SK-N-SH (cell line): Measurements from ENCODE around the gene ACP3. TPM values are rescaled to one million over a fixed set of nuclear protein-coding genes. Genes with fewer than 3 reads are reported as not detected.

ENCODE experiments used
- CTCF ChIA-PET: fragments of 300-600, 350-600 bp; formaldehyde crosslinking; extraction: SDS; loops from one replicate; lab custom pipeline; 2021; lab: Yijun Ruan, JAX
- POLR2A ChIA-PET: fragments of 350-600 bp; sonication (Branson Sonifier 250); formaldehyde crosslinking; extraction: SDS; loops from one replicate; lab custom pipeline; 2020; ENCODE audit warnings: antibody characterized with exemption, inconsistent platforms; lab: Yijun Ruan, JAX
- DNase-seq: peaks from one replicate; pipeline ENCODE4 v3.0.0; 2012
- H2AFZ ChIP-seq: fragments of 200-600 bp; sonication (generic); 2 replicates; pipeline ENCODE4 v1.8.1; 2016; ENCODE audit warnings: antibody characterized with exemption, mild to moderate bottlenecking, low read depth
- H3F3A ChIP-seq: fragments of 200-600 bp; sonication (generic); replicated peaks from 2 replicates; pipeline ENCODE3; 2016; ENCODE audit warnings: antibody characterized with exemption, mild to moderate bottlenecking; ENCODE audit not compliant: insufficient read depth
- H3K27ac ChIP-seq, 2 experiments: fragments of 200-500 bp in 1 of 2; fragments of 200-600 bp in 1 of 2; sonication (Bioruptor generic) in 1 of 2; sonication (generic), shearing (Covaris generic) in 1 of 2; 2 replicates each; pipeline versions ENCODE4 v1.5.1 to v1.6.1; 2014 to 2016; ENCODE audit warnings: low read depth in 2 of 2, inconsistent platforms in 1 of 2, low read length in 1 of 2, mild to moderate bottlenecking in 1 of 2, mixed read lengths in 1 of 2
- H3K27me3 ChIP-seq: fragments of 200-600 bp; sonication (generic), shearing (Covaris generic); 2 replicates; pipeline ENCODE4 v1.6.1; 2016; ENCODE audit warnings: mixed run types; ENCODE audit not compliant: insufficient read depth
- H3K36me3 ChIP-seq, 2 experiments: fragments of 200-500 bp in 1 of 2; fragments of 200-600 bp in 1 of 2; sonication (Bioruptor generic) in 1 of 2; sonication (generic) in 1 of 2; replicated peaks in 1 of 2; 2 replicates each; pipeline versions ENCODE3 to v1.5.1; 2014 to 2016; ENCODE audit warnings: low read length in 1 of 2, mild to moderate bottlenecking in 1 of 2; ENCODE audit not compliant: insufficient read depth in 2 of 2, control insufficient read depth in 1 of 2
- H3K4me1 ChIP-seq, 2 experiments: fragments of 200-500 bp in 1 of 2; fragments of 200-600 bp in 1 of 2; sonication (Bioruptor generic) in 1 of 2; sonication (generic), shearing (Covaris generic) in 1 of 2; 2 replicates each; pipeline versions ENCODE4 v1.5.1 to v1.6.1; 2014 to 2016; ENCODE audit warnings: low read depth in 1 of 2, low read length in 1 of 2, mixed run types in 1 of 2; ENCODE audit not compliant: insufficient read depth in 2 of 2, control insufficient read depth in 1 of 2
- H3K4me2 ChIP-seq: fragments of 200-600 bp; sonication (generic), shearing (Covaris generic); 2 replicates; pipeline ENCODE4 v1.6.1; 2017; ENCODE audit warnings: mixed run types
- H3K4me3 ChIP-seq, 2 experiments: fragments of 200-500 bp in 1 of 2; fragments of 200-600 bp in 1 of 2; sonication (Bioruptor generic) in 1 of 2; sonication (generic), shearing (Covaris generic) in 1 of 2; 2 replicates each; pipeline versions ENCODE4 v1.5.1 to v1.8.1; 2014 to 2016; ENCODE audit warnings: low read depth in 2 of 2, inconsistent platforms in 1 of 2, low read length in 1 of 2, mild to moderate bottlenecking in 1 of 2, mixed read lengths in 1 of 2, moderate library complexity in 1 of 2
- H3K79me2 ChIP-seq: fragments of 200-600 bp; sonication (generic); 2 replicates; pipeline ENCODE4 v1.8.1; 2017; ENCODE audit warnings: mild to moderate bottlenecking; ENCODE audit not compliant: insufficient read depth
- H3K9ac ChIP-seq: fragments of 200-600 bp; sonication (generic); 2 replicates; pipeline ENCODE4 v1.6.1; 2017; ENCODE audit warnings: mixed run types
- H3K9me2 ChIP-seq: fragments of 200-600 bp; sonication (generic); 2 replicates; pipeline ENCODE4 v1.6.1; 2017; ENCODE audit warnings: mixed run types
- H3K9me3 ChIP-seq: fragments of 200-600 bp; sonication (generic); 2 replicates; pipeline ENCODE4 v1.6.1; 2017; ENCODE audit warnings: mixed run types, mild to moderate bottlenecking, moderate library complexity
- H4K20me1 ChIP-seq: fragments of 200-600 bp; sonication (generic); 2 replicates; pipeline ENCODE4 v1.6.1; 2017; ENCODE audit warnings: mild to moderate bottlenecking, mixed run types; ENCODE audit not compliant: insufficient read depth
- CHD2 ChIP-seq: fragments of 150-350 bp; IDR thresholded peaks from 2 replicates; pipeline ENCODE4 v1.6.1; 2018; ENCODE audit warnings: low read length; ENCODE audit not compliant: partially characterized antibody
- ELF1 ChIP-seq: IDR thresholded peaks from 2 replicates; pipeline ENCODE4 v1.4.0; 2012
- EP300 ChIP-seq, 2 experiments: IDR thresholded peaks; 2 replicates each; pipeline versions ENCODE4 v1.4.0 to v1.6.1; 2012; ENCODE audit warnings: borderline replicate concordance in 1 of 2, low read depth in 1 of 2, low read length in 1 of 2
- EZH2phosphoT487 ChIP-seq: fragments of 200-600 bp; sonication (generic); IDR thresholded peaks from 2 replicates; pipeline ENCODE4 v1.6.1; 2017; ENCODE audit warnings: low read depth, mixed run types, mild to moderate bottlenecking, antibody characterized with exemption, moderate library complexity, borderline replicate concordance
- FOXJ3 ChIP-seq: sonication (generic); formaldehyde crosslinking; IDR thresholded peaks from 2 replicates; pipeline ENCODE4 v1.5.1; 2020; ENCODE audit warnings: mild to moderate bottlenecking, missing genetic modification reagents
- FOXM1 ChIP-seq: IDR thresholded peaks from 2 replicates; pipeline ENCODE4 v1.4.0; 2012; ENCODE audit warnings: low read depth, mild to moderate bottlenecking
- GABPA ChIP-seq: IDR thresholded peaks from 2 replicates; pipeline ENCODE4 v1.4.0; 2012; ENCODE audit warnings: low read depth, mild to moderate bottlenecking
- GATA2 ChIP-seq: sonication (generic); formaldehyde crosslinking; IDR thresholded peaks from 2 replicates; pipeline ENCODE4 v1.5.0; 2020; ENCODE audit warnings: mild to moderate bottlenecking, missing genetic modification reagents
- JUND ChIP-seq: IDR thresholded peaks from 2 replicates; pipeline ENCODE4 v1.4.0; 2012
- MEF2A ChIP-seq: IDR thresholded peaks from 2 replicates; pipeline ENCODE4 v1.4.0; 2012; ENCODE audit warnings: low read depth, borderline replicate concordance
- NFIC ChIP-seq: IDR thresholded peaks from 2 replicates; pipeline ENCODE4 v1.4.0; 2012; ENCODE audit warnings: borderline replicate concordance
- NRF1 ChIP-seq: IDR thresholded peaks from 2 replicates; pipeline ENCODE4 v1.6.1; 2012; ENCODE audit warnings: low read depth, mild to moderate bottlenecking, low read length
- POLR2AphosphoS5 ChIP-seq: IDR thresholded peaks from 2 replicates; pipeline ENCODE4 v1.6.1; 2012; ENCODE audit warnings: low read depth, low read length
- RFX5 ChIP-seq: IDR thresholded peaks from 2 replicates; pipeline ENCODE4 v1.6.1; 2012; ENCODE audit warnings: mild to moderate bottlenecking, improper control_type of control experiment, low read length
- RXRA ChIP-seq: IDR thresholded peaks from 2 replicates; pipeline ENCODE4 v1.4.0; 2012; ENCODE audit warnings: low read depth, mild to moderate bottlenecking, borderline replicate concordance
- SIN3A ChIP-seq: IDR thresholded peaks from 2 replicates; pipeline ENCODE4 v1.6.1; 2012; ENCODE audit warnings: low read depth, mild to moderate bottlenecking, low read length, moderate library complexity, borderline replicate concordance
- SMC3 ChIP-seq: IDR thresholded peaks from 2 replicates; pipeline ENCODE4 v1.6.1; 2012; ENCODE audit warnings: low read depth, low read length, improper control_type of control experiment
- WGBS: methylation state at CpG from one replicate; pipeline ENCODE4 v1.1.6; 2017; ENCODE audit warnings: low lambda C conversion rate; 5-methylcytosine and 5-hydroxymethylcytosine counted together
- polyA plus RNA-seq, 3 experiments: library from polyadenylated mRNA; depleted of rRNA; stranded (reverse); fragments of >200 nt; gene quantifications; 2 replicates each; pipeline ENCODE4 v1.2.3, GENCODE V29; 2012
- TF ChIP-seq, protein P1 (sequence below): fragments of 200-600 bp; sonication (generic); IDR thresholded peaks from 2 replicates; pipeline ENCODE4 v1.6.1; 2017; ENCODE audit warnings: antibody characterized with exemption, mild to moderate bottlenecking, moderate library complexity
- TF ChIP-seq, protein P2 (sequence below): IDR thresholded peaks from 2 replicates; pipeline ENCODE4 v1.4.0; 2012; ENCODE audit warnings: low read depth
- TF ChIP-seq, protein P3 (sequence below): IDR thresholded peaks from 2 replicates; pipeline ENCODE4; 2012

Gene ACP3
- polyA plus RNA-seq, 1 of the 3 experiments (the other 2 are of a cell fraction): 0.30 TPM

DNA sequence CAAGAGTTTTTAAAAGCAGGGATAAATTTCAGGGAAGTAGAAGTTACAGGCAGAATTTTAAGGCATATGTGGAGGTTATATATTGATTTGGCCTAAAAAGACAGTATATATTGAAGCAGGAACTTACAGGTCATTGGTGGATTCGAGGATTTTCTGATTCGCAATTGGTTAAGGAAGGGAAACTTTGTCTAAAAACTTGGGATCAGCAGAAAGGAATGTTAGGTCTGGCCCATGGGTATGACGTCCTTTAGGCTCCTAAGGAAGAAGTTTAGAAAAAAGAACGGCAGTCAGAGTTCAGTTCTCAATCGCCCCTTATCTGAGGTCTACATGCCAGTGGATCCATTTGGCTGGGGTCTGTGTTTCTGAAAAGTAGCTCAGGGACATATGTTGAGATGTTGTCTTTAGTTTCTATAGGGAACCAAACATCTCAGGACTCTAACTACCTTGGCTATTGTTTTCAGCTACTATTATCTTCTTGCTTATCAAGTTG lies 33.2 kb upstream of the ACP3 start:
- Histone ChIP-seq H3K36me3 (no peaks in the 10 kb centered on the region), H3K9me2 (no peaks in the 10 kb centered on the region), H2AFZ (no peak overlapping the region), H3K27ac (no peak overlapping the region), H3F3A (no peaks in the 10 kb centered on the region), H3K9ac (no peak overlapping the region), H3K4me2 (no peak overlapping the region), H3K27me3 (no peaks in the 10 kb centered on the region; the same call in 1 of the 2 replicates), H3K4me3 (no peak overlapping the region), H3K79me2 (no peaks in the 10 kb centered on the region), H3K9me3 (no peaks in the 10 kb centered on the region), H4K20me1 (no peaks in the 10 kb centered on the region), H3K4me1 (no peaks in the 10 kb centered on the region)
- TF ChIP-seq ELF1 (no peak), RFX5 (no peak), NFIC (no peak), SMC3 (no peak), MEF2A (no peak), JUND (no peak), CHD2 (no peak), NRF1 (no peak), EP300 (IDR thresholded peaks at IDR 0.05; ENCODE audit: borderline replicate concordance in 1 of 2, low read depth in 1 of 2, low read length in 1 of 2) (no peak), FOXM1 (no peak), GATA2 (CRISPR knock-in tag) (no peak), EZH2phosphoT487 (no peak), SIN3A (no peak), POLR2AphosphoS5 (no peak), RXRA (no peak), FOXJ3 (CRISPR knock-in tag) (no peak), GABPA (no peak)
- TF ChIP-seq, protein P1, sequence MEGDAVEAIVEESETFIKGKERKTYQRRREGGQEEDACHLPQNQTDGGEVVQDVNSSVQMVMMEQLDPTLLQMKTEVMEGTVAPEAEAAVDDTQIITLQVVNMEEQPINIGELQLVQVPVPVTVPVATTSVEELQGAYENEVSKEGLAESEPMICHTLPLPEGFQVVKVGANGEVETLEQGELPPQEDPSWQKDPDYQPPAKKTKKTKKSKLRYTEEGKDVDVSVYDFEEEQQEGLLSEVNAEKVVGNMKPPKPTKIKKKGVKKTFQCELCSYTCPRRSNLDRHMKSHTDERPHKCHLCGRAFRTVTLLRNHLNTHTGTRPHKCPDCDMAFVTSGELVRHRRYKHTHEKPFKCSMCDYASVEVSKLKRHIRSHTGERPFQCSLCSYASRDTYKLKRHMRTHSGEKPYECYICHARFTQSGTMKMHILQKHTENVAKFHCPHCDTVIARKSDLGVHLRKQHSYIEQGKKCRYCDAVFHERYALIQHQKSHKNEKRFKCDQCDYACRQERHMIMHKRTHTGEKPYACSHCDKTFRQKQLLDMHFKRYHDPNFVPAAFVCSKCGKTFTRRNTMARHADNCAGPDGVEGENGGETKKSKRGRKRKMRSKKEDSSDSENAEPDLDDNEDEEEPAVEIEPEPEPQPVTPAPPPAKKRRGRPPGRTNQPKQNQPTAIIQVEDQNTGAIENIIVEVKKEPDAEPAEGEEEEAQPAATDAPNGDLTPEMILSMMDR: no peak
- TF ChIP-seq, protein P2, sequence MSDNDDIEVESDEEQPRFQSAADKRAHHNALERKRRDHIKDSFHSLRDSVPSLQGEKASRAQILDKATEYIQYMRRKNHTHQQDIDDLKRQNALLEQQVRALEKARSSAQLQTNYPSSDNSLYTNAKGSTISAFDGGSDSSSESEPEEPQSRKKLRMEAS: no peak
- TF ChIP-seq, protein P3, sequence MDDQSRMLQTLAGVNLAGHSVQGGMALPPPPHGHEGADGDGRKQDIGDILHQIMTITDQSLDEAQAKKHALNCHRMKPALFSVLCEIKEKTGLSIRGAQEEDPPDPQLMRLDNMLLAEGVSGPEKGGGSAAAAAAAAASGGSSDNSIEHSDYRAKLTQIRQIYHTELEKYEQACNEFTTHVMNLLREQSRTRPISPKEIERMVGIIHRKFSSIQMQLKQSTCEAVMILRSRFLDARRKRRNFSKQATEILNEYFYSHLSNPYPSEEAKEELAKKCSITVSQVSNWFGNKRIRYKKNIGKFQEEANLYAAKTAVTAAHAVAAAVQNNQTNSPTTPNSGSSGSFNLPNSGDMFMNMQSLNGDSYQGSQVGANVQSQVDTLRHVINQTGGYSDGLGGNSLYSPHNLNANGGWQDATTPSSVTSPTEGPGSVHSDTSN: no peak
- POLR2A ChIA-PET: no interaction called here
- 73% methylated on average over 5 of the region's 5 CpGs for WGBS
- DNase-seq: no peak
- CTCF ChIA-PET: interaction anchor here (2.0 kb wide), 1 partner anchor 59 kb away, joined by 9 read pairs; no protein-coding TSS in a partner anchor
